GM18873 (cell line): ENCODE data around the gene ZNF584.
A peak's percentile ranks its signal among the peaks of the same experiment; 100 is the strongest.
"Not testable (repeated sequence)": the region's sequence is repeated elsewhere in the genome, so short reads cannot be mapped to it uniquely, and the experiment has no call there.

ENCODE experiments used
- ATAC-seq: cut with Tn5 transposase; IDR thresholded peaks from one replicate; pipeline ENCODE4 v1.9.1; 2021; ENCODE audit warnings: mild to moderate bottlenecking, moderate library complexity, moderate number of reproducible peaks; ENCODE audit not compliant: unreplicated experiment, low FRiP score

ZNF584 gene

DNA sequence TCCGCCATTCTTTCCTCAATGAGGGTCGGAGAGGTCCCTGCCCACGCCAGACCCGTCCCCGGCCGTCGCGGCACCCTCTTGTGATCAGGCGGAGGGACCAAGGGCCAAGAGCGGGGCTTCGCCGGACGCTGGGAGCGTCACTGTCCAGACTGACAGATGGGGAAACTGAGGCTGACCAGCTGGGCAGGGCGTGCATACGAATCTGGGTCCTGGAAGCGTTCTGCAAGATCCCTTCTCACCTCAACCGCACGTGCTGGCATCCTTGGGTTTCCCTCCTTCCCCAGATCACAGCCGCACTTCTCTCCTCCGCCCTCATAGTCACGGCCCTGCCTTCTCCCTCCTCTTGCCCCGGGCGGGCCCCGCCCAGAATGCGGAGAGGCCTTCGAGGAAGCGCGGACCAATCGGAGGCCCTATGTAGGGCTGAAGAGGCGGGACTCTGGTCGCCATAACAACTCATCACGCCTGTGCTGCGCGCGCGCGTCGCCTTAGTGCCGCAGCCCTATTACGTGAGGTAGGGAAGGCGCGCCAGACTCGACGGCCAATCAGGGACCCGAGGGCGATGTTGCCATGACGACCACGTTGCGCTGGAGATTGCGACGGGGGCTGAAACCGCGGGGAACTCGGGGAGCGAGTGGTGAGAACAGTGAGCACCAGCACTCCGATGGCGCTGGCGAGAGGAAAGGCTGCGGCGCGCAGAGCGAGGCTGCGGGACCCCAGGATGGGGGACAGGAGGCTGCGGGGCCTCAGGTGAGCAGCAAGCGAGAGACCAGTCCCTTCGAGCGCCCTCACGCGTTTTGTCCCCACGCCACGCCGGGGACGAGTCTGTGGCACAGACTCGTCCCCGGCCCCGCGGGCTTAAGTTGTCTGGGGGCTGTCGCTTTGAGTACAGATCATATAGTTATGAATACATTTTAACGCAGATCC, 7.3 kb upstream of the ZNF584 start:
- peak; percentile 92 for ATAC-seq

DNA sequence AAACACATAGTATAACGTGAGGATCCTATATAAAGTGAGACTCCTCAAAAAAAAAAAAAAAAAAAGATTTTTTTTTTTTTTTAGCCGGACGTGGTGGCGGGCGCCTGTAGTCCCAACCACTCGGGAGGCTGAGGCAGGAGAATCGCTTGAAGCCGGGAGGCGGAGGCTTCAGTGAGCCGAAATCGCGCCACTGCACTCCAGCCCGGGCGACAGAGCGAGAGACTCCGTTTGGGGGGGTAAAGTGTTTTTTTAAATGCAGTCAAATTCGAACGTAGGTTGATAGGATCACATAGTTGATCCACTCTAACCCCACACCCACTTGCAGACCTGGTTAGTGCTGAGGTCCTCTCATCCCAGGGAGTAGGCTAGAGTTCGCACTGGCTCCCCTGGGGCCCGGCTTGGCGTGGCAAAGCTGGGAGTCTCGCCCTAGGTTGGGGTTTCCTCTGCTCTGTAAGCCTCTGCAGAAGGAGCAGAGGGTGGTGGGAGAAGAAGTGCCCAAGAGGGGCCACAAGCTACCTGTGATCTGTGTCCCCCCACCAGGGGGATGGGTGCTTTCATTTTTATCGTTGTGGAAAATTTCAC, 6.5 kb upstream of the ZNF584 start:
- no peak for ATAC-seq

DNA sequence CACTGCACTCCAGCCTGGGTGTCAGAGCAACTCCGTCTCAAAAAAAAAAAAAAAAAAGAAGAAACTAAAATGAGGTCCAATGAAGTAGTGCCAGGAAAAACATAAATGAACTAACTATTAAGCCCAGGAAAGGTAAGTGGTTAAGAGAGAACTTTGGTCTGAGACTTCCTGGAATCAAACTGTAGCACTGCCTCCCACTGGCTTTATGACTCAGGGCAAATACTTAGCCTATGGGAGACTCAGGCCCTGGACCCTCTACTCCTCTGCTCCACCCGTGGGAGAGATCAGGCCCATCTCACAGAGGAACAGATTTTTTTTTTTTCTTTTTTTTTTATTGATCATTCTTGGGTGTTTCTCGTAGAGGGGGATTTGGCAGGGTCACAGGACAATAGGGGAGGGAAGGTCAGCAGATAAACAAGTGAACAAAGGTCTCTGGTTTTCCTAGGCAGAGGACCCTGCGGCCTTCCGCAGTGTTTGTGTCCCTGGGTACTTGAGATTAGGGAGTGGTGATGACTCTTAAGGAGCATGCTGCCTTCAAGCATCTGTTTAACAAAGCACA, 4.5 kb upstream of the ZNF584 start:
- ATAC-seq = not testable (repeated sequence)

DNA sequence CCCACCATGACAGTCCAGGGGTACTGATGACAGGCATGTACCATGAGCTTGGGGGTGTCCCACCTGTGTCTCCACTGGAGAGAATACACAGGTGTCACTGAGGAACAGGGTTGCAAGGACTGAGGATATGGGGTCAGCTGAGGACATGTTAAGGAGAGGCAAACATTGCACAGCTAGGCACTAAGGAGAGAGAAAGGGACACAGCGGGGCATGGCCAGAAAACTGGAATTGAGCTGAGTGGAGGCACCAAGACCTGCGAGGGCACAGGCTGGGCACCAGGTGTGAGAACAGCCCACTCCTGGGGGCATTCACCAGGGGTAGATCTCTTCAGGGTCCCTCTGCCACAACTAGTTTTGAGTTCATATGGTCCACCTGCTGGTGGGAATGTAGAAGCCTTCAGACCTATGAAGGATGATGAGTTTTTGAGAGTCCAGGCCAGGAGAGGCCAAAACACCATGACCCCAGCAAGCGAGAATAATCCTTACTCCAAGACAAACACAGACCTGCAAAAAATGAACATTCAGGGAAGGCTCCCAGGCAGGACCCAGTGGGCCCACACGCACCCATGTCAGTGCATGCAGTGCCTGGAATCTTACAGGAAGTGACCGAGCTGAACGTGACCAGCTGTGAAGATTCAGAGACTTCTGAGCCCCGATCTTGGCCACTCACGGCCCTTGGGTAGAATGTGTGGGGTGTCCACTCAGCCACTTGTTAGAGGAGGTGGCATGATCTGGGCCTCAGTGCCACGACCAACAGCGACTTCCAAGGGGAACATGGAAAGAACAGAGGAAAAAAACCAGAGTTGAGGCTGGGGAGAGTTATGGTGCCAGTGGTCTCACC, 1.4 kb upstream of the ZNF584 start:
- no peak for ATAC-seq

DNA sequence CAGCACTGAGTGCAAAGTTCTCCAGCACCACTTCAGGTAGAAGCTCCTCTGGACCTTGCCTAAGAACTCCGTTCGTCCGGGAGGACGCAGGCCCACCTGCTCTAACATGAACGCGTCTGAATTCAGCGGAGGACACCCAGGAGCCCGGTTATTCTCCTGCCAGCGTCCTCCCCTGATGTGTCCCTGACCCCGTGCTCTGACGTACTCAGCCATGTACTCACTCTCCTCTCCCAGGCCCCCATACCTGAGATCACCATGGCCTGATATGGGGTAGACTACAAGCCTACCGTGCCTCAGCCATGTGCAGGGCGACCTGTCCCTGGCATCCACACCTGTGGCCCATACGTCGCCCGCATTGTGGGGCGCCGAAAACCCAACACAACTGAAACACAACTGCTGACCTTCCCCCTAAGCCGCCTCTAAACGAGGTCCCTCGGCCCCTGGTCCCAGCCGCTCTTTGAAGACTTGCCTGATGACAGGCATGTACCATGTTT, 744 bp upstream of the ZNF584 start:
- ATAC-seq = peak; percentile 12

DNA sequence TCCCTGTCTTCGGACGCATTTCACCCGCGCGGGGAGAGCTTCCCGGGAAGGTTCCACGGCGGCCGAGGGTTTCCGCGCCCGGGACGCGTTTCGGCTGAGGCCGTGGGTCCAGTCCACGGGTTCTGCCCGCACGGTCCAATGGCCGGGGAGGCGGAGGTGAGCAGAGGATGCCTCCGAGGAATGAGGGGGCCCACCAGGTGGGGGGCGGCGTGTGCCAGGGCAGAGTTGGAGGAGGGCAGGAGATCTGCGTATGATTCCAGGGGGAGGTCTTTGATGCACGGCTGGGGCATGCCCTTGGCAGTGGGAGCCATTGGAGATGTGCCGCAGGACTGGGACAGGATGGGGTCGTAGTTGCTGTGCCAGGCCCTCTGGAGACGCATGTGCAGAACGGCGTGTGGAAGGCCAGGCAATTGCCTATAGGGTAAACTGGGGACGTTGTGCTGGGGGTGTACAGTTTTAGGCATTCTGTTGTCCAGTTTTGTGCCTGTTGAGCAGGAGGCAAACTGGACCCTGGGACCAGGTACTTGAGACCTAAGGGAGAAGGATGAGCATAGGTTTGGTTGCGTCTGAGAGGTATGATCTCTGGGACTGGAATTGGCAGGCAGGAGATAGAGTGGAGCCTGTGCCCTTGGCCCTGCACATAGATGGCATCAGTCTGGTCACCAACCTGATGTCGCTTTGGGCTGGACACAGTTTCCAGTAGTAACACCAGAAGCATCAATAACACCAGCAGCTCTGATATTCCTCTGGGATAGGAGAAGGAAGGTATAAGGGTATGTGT, 751 bp downstream of the ZNF584 start:
- peak; percentile 3 for ATAC-seq

DNA sequence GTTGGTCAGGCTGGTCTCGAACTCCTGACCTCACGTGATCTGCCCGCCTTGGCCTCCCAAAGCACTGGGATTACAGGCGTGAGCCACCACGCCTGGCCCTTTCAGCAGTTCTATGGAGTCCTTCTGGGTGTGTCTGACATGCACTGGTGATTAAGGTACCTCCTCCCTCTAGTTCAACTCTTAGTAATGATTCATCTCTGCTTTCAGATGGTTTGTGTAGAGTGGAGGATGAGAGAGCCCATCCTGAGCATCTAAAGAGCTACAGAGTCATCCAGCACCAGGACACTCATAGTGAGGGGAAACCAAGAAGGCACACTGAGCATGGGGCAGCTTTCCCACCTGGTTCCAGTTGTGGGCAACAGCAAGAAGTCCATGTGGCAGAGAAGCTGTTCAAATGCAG, 8.2 kb downstream of the ZNF584 start:
- no peak for ATAC-seq

DNA sequence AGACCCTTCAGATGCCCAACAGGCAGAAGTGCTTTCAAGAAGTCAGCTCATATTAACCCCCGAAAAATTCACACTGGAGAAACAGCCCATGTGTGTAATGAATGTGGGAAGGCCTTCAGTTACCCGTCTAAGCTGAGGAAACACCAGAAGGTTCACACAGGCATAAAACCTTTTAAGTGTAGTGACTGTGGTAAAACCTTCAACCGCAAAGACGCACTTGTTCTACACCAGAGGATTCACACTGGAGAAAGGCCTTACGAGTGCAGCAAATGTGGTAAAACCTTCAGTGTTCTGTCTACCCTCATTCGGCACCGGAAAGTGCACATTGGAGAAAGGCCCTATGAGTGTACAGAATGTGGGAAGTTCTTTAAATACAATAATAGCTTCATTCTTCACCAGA, 8.6 kb downstream of the ZNF584 start:
- ATAC-seq = no peak

DNA sequence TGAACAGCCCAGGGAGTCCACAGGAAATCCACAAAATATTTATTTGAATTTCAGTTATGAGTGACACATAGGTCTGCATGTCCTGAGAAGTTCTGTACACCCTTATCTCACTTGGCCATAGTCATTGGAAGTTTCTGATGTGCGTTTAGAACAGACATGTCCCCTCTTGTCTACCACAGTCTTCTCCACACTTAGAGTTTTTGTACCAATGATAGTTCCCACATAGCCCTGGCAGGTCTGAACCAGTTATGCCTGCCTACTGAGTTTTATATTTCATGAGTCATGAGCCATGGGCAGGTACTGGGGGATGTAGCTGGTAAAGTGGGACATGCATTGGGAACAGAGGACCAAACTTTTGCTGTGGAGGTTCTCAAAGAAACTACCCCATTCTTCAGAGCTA, 20.2 kb downstream of the ZNF584 start:
- ATAC-seq = no peak

DNA sequence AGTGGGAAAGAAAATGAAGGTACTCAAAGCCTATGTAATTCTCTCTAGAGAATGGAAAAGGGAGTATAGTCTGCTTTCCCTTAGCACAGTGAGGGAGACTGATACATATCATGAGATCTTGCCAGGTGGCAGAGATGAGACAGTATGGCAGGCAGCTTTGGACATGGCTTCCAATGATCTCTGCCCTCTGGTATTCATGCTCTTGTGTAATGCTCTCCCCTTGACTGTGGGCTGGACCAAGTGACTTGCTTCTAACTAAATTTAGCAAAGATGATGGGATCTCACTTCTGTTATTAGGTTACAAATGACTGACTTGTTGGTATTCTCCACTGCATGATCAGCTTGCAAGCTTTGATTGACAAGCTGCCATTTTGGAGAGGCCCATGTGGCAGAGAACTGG, 21.3 kb downstream of the ZNF584 start:
- ATAC-seq = no peak

DNA sequence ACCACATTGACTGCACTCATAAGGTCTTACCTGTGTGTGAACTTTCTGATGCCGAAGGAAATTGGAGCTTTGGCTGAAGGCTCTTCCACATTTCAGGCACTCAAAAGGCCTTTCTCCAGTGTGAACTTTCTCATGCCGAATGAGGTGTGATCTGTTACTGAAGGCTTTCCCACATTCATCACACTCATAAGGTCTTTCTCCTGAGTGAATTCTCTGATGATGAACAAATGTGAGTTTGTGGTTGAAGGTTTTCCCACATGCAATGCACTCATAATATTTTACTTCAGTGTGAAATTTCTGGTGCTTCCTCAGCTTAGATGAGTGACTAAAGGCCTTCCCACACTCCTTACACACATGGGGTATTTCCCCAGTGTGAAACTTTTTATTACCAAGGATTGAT, 25.8 kb downstream of the ZNF584 start:
- ATAC-seq = no peak

DNA sequence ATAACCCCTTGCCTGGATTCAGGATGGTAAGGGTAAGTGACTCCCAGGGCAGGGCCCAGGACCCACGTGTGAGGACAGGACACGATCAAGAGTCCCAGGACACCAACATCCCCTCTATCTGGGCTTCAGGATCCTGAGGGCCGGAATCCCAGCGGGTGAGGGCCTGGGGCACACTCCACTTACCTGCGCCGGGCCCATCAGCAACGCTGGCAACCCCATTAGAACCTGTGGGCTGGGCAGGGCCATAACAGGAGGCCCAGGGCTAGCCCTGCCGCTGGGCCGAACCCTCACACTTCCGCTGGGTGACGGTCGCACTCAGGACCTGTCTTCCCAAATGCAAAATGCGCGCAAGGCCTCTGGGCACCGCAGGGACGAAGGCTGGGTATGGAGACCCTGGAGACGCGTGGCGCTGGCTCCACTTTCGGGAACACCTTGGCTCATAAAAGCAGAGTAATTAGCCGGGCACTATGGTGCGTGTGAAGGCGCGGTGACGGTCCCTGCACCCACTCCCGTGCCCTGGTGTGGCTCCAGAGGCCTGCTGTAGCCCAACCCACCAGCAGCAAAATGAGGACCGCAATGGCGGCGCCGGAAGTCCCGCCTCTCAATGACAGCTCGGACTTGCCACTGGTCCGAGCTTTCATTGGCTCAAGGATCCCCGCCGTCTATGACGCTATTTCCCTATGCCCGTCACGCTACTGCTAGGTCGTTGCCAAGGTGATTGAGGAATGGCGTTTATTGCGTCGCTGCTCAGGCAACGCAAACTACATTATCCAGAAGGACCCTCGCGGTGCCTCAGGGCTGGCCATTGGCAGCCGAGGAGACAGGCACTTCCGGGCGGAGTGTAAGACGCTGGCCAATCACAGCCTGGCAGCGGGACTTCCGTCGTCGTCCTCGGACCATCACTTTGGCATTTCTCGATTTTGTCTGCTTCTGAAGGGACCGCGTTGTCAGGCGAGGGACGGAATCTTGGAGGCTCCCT, 31.4 kb downstream of the ZNF584 start, which contains the start of gene ZNF132:
Gene ZNF132, minus strand, starts transcription at position 578 of the 979 bp plus-strand sequence. Its CDS starts 332 bp downstream, at position 246.
- peak; percentile 87 for ATAC-seq

DNA sequence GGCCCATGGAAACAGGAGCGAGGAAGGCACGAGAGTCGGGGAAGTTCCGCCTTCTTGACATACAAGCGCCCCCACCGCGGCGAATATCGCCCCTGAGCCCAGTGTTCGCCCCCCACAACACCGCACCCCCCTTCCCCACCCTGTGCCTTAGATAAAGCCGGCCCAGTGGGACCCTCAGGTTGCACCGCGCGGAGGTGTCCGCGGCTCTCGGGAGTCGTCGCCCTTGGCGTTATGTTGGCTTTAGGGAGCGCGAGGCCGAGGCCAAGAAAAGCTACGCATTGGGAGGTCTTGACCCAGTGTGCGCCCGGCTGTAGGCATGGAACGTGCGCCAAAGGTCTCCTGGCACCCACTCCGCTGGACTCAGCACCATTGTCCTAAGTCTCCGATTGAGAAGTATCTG, 32.1 kb downstream of the ZNF584 start:
- no peak for ATAC-seq

DNA sequence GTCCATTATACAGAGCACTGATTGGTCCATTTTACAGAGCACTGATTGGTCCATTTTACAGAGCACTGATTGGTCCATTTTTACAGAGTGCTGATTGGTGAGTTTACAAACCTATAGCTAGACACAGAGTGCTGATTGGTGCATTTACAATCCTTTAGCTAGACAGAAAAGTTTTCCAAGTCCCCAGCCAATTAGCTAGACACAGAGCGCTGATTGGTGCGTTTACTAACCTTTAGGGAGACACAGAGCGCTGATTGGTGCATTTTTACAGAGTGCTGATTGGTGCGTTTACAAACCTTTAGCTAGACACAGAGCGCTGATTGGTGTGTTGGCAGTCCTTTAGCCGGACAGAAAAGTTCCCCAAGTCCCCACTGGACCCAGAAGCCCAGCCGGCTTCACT, 34.5 kb downstream of the ZNF584 start:
- not testable (repeated sequence) for ATAC-seq

DNA sequence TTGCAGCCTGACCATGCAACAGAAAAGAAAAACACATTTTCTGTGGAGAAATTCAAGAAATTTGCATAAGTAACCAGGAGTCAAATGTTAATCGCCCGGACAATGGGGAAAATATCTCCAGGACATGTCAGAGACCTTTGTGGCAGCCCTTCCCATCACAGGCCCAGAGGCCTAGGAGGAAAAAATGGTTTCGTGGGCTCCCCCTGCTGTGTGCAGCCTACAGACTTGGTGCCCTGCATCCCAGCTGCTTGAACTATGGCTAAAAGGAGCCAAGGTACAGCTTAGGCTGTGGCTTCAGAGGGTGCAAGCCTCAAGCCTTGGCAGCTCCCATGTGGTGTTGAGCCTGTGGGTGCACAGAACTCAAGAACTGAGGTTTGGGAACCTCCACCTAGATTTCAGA, 40.4 kb downstream of the ZNF584 start:
- not testable (repeated sequence) for ATAC-seq

DNA sequence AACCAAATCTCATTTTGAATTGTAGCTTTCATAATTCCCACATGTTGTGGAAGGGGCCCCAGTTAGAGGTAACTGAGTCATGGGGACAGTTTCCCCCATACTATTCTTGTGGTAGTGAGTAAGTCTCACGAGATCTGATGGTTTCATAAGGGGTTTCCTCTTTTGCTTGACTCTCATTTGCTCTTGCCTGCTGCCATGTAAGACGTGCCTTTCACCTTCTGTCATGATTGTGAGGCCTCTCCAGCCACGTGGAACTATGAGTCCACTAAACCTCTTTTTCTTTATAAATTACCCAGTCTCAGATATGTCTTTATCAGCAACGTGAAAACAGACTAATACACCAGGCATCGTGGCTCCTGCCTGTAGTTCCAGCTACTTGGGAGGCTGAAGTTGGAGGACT, 41.5 kb downstream of the ZNF584 start:
- ATAC-seq = not testable (repeated sequence)

DNA sequence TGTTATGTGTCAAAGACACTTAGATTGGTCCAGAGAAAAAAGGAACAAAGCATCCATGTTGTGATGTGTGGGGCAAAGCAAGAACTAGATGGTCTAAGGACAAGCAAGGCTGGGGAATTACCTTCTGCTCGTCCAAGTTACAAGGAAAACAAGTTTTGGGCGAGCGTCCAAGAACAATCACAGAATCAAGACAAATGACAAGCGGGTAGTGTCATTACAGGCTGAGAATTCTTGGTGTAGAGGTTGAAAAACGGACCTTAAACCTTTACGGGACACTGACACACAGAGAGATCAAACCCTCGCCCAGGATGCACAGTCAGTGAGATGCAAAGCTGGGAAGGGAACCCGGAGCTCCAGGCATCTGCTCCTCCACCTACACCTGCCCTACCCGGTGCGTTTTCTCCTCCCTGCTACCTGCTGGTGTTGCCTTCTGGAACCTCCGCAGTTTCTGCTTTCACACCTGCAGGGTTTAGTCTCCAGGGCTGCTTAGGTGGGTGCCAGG, 42.5 kb downstream of the ZNF584 start:
- peak; percentile 9 for ATAC-seq

DNA sequence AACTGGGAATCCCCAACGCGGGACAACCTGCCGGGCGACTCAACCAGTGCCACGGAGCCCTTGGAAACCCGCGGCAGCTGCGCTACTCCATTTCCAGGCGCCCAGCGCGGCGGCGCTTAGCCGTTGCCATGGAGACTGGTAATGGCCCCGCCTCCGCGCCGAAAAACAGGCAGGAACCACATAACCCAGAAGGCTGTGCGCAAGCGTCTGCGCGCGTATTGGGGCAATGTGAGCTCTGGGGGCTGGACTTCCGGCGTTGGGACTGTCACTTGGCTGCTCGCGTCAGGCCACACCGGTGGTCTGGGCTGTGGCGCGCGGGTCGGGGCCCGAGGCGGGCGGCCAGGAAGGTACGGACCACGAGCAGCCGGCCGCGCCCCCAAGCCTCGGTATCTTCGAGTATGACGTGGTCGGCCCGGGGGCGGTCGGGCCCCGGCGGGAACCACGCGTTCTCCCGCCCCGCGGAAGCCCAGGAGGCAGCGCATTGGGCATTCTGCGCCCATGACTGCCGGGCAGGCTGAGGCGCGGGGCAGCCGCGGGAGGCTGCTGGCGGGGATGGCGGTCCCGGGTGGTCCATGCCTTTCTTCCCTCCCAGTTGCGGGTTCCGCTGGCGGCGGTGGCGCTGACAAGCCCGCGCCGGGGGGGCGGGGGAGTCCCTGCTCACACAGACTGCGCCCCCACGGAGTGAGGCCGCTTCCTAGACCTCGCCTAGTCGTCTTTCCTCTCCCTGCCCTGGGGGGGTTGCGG, 43.1 kb downstream of the ZNF584 start, which contains the start of gene ZNF324B:
Gene ZNF324B, plus strand, starts transcription at position 265 of the 744 bp plus-strand sequence. CDS start 2,080 bp downstream, outside the sequence.
- peak; percentile 91 for ATAC-seq
